ENCODE measurements around the gene PIGBOS1.

Gene PIGBOS1

GRCh38 chr15:55267401-55268175 is 51.3 kb downstream of the PIGBOS1 start:
- no peak for TF ChIP-seq CTCF (IDR thresholded peaks at IDR 0.05; ENCODE audit: low read depth, low read length)
- no peak overlapping the region for H3K4me3 ChIP-seq (ENCODE audit: low read depth, low read length)
- no peak overlapping the region for H3K27ac ChIP-seq
- H3K36me3 ChIP-seq = no peaks in the 10 kb centered on the region
- no peaks in the 10 kb centered on the region for H3K9me3 ChIP-seq (ENCODE audit: severe bottlenecking)
- no peaks in the 10 kb centered on the region for H3K27me3 ChIP-seq (ENCODE audit: insufficient read depth, low read depth, severe bottlenecking)
- DNase-seq = peak; percentile 8
